Neuronal stem cell (in vitro differentiated cells): Measurements from ENCODE around the gene C2orf68.
"Not testable (repeated sequence)": the region's sequence is repeated elsewhere in the genome, so short reads cannot be mapped to it uniquely, and the experiment has no call there.

Experiments used
- DNase-seq: peaks from one replicate; pipeline ENCODE4 v3.0.0-alpha.2; 2013; ENCODE audit warnings: low spot score
- H2AFZ ChIP-seq: one replicate; pipeline ENCODE4 v1.6.1; 2013; ENCODE audit warnings: mild to moderate bottlenecking, low read length, inconsistent platforms
- H2AK5ac ChIP-seq: 2 replicates; pipeline ENCODE4 v1.6.1; 2013; ENCODE audit warnings: low read depth, mild to moderate bottlenecking, inconsistent platforms, low read length, moderate library complexity, mixed read lengths
- H2BK120ac ChIP-seq: 2 replicates; pipeline ENCODE4 v1.6.1; 2013; ENCODE audit warnings: low read depth, mild to moderate bottlenecking, inconsistent platforms, low read length, moderate library complexity, mixed read lengths
- H2BK12ac ChIP-seq: one replicate; pipeline ENCODE4 v1.6.1; 2013; ENCODE audit warnings: low read length, inconsistent platforms
- H2BK15ac ChIP-seq: 2 replicates; pipeline ENCODE4 v1.6.1; 2013; ENCODE audit warnings: mild to moderate bottlenecking, low read length, inconsistent platforms, mixed read lengths
- H2BK5ac ChIP-seq: one replicate; pipeline ENCODE4 v1.6.1; 2013; ENCODE audit warnings: inconsistent platforms, mild to moderate bottlenecking, low read length, moderate library complexity
- H3K14ac ChIP-seq: one replicate; pipeline ENCODE4 v1.6.1; 2013; ENCODE audit warnings: low read length, inconsistent platforms
- H3K18ac ChIP-seq: 2 replicates; pipeline ENCODE4 v1.6.1; 2013; ENCODE audit warnings: low read length, inconsistent platforms
- H3K23ac ChIP-seq: 2 replicates; pipeline ENCODE4 v1.6.1; 2013; ENCODE audit warnings: low read depth, mild to moderate bottlenecking, mixed read lengths, low read length, inconsistent platforms; ENCODE audit not compliant: poor library complexity
- H3K27ac ChIP-seq: replicated peaks from 3 replicates; pipeline ENCODE4 v1.5.1; 2013; ENCODE audit warnings: low read length, inconsistent platforms
- H3K27me3 ChIP-seq, 3 experiments: 2 replicates each; pipeline ENCODE4 v1.6.1; 2013; ENCODE audit warnings: low read length in 3 of 3, mild to moderate bottlenecking in 2 of 3, inconsistent platforms in 1 of 3, low read depth in 1 of 3, mixed read lengths in 1 of 3, moderate library complexity in 1 of 3; ENCODE audit not compliant: control insufficient read depth in 3 of 3, insufficient read depth in 3 of 3
- H3K36me3 ChIP-seq, 2 donors: replicated peaks in 1 of 2; 2 replicates each; pipeline ENCODE4 v1.6.1; 2013; ENCODE audit warnings: low read length in 2 of 2; ENCODE audit not compliant: control insufficient read depth in 2 of 2, insufficient read depth in 2 of 2
- H3K4ac ChIP-seq: 2 replicates; pipeline ENCODE4 v1.6.1; 2013; ENCODE audit warnings: inconsistent platforms, mild to moderate bottlenecking, low read length, moderate library complexity
- H3K4me1 ChIP-seq, 2 donors: 1 replicate in 1 of 2; 2 replicates in 1 of 2; pipeline ENCODE4 v1.6.1; 2013; ENCODE audit warnings: low read length in 2 of 2, low read depth in 1 of 2; ENCODE audit not compliant: control insufficient read depth in 2 of 2, insufficient read depth in 1 of 2
- H3K4me2 ChIP-seq: one replicate; pipeline ENCODE4 v1.6.1; 2013; ENCODE audit warnings: mild to moderate bottlenecking, low read length, inconsistent platforms; ENCODE audit not compliant: insufficient read depth, poor library complexity, severe bottlenecking
- H3K4me3 ChIP-seq, 2 donors: 2 replicates each; pipeline ENCODE4 v1.5.1; 2013; ENCODE audit warnings: low read length in 2 of 2, mild to moderate bottlenecking in 2 of 2, inconsistent platforms in 1 of 2, moderate library complexity in 1 of 2
- H3K79me1 ChIP-seq: one replicate; pipeline ENCODE4 v1.6.1; 2013; ENCODE audit warnings: low read depth, mild to moderate bottlenecking, inconsistent platforms, low read length, moderate library complexity
- H3K9ac ChIP-seq: one replicate; pipeline ENCODE4 v1.6.1; 2013; ENCODE audit warnings: mild to moderate bottlenecking, low read depth, low read length, inconsistent platforms; ENCODE audit not compliant: poor library complexity
- H3K9me3 ChIP-seq, 2 donors: replicated peaks in 1 of 2; 2 replicates each; pipeline versions ENCODE3 to v1.6.1; 2013; ENCODE audit warnings: low read length in 2 of 2, mild to moderate bottlenecking in 2 of 2, inconsistent platforms in 1 of 2, low read depth in 1 of 2, mixed read lengths in 1 of 2, moderate library complexity in 1 of 2; ENCODE audit not compliant: control insufficient read depth in 2 of 2, insufficient read depth in 1 of 2
- H4K8ac ChIP-seq: one replicate; pipeline ENCODE4 v1.6.1; 2013; ENCODE audit warnings: low read depth, mild to moderate bottlenecking, inconsistent platforms, low read length, moderate library complexity
- H4K91ac ChIP-seq: one replicate; pipeline ENCODE4 v1.6.1; 2013; ENCODE audit warnings: low read length, low read depth, mild to moderate bottlenecking, inconsistent platforms; ENCODE audit not compliant: poor library complexity
- WGBS, 2 donors: extraction: QIAGEN DNeasy Blood & Tissue Kit; methylation state at CpG; one replicate each; pipeline ENCODE4 v1.1.7; 2013; ENCODE audit warnings: missing lambda C conversion rate in 2 of 2, mixed read lengths in 1 of 2; ENCODE audit not compliant: insufficient read length in 2 of 2, insufficient replicate concordance in 1 of 2; ENCODE audit errors: extremely low coverage in 2 of 2; 5-methylcytosine and 5-hydroxymethylcytosine counted together

The C2orf68 gene

GRCh38 chr2:85593023-85593422, 18.8 kb downstream of the C2orf68 start:
- no peak overlapping the region for H2AFZ ChIP-seq
- peak overlapping the region; percentile 46 for H2BK5ac ChIP-seq
- H3K18ac ChIP-seq = no peak overlapping the region

GRCh38 chr2:85592299-85592698, 19.6 kb downstream of the C2orf68 start:
- H2BK5ac ChIP-seq, H3K14ac ChIP-seq, H3K9ac ChIP-seq, H3K79me1 ChIP-seq, H2BK15ac ChIP-seq, H4K8ac ChIP-seq, H3K9me3 ChIP-seq, H3K18ac ChIP-seq, H3K27ac ChIP-seq, H2BK12ac ChIP-seq, H4K91ac ChIP-seq, H3K27me3 ChIP-seq, H3K4me2 ChIP-seq, H3K23ac ChIP-seq, H2BK120ac ChIP-seq, H2AK5ac ChIP-seq, DNase-seq, H3K4ac ChIP-seq, H3K36me3 ChIP-seq, H2AFZ ChIP-seq, H3K4me3 ChIP-seq: not testable (repeated sequence)
- peaks cover 8 to 18% of the 10 kb centered on the region in 2 donors for H3K4me1 ChIP-seq
- WGBS, 2 donors = no CpG with 5 or more reads among the region's 9 CpGs

More at GRCh38 chr2:85593023-85593422, 18.8 kb downstream of the C2orf68 start:
- Histone ChIP-seq H3K27me3 (peaks cover 0 to 3% (median 0%) of the 10 kb centered on the region in 3 experiments), H3K9me3 (peaks cover 0 to 2% of the 10 kb centered on the region in 2 donors), H3K36me3 (peaks cover 13 to 15% of the 10 kb centered on the region in 2 donors), H3K4me1 (peaks cover 8 to 15% of the 10 kb centered on the region in 2 donors), H3K4ac (no peak overlapping the region), H2AK5ac (peak overlapping the region; percentile 52), H3K9ac (no peak overlapping the region), H3K4me3 (no peak overlapping the region), H3K23ac (no peak overlapping the region), H3K4me2 (no peak overlapping the region), H4K91ac (no peak overlapping the region), H3K27ac (no peak overlapping the region), H3K79me1 (peaks cover 10% of the 10 kb centered on the region), H3K14ac (no peak overlapping the region), H2BK12ac (no peak overlapping the region), H2BK120ac (no peak overlapping the region), H2BK15ac (no peak overlapping the region), H4K8ac (no peak overlapping the region)
- no peak for DNase-seq
- WGBS, 2 donors = no CpG with 5 or more reads among the region's 3 CpGs

GRCh38 chr2:85591563-85591962, 20.3 kb downstream of the C2orf68 start:
- Histone ChIP-seq H3K9ac (peak overlapping the region; percentile 7), H3K27ac (no peak overlapping the region), H2BK12ac (no peak overlapping the region), H3K36me3 (peaks cover 1 to 2% of the 10 kb centered on the region in 2 donors), H2BK5ac (no peak overlapping the region), H2AK5ac (peak overlapping the region; percentile 82), H3K4ac (no peak overlapping the region), H3K4me2 (no peak overlapping the region), H3K18ac (no peak overlapping the region), H3K9me3 (peaks cover 0 to 2% of the 10 kb centered on the region in 2 donors), H3K4me3 (no peak overlapping the region), H2BK15ac (no peak overlapping the region), H3K4me1 (peaks cover 8 to 18% of the 10 kb centered on the region in 2 donors), H3K27me3 (peaks cover 0 to 3% (median 0%) of the 10 kb centered on the region in 3 experiments), H3K23ac (no peak overlapping the region), H4K8ac (no peak overlapping the region), H2BK120ac (no peak overlapping the region), H4K91ac (no peak overlapping the region), H3K14ac (no peak overlapping the region), H2AFZ (no peak overlapping the region), H3K79me1 (peaks cover 3% of the 10 kb centered on the region)
- whole genome bisulfite sequencing, 2 donors = no CpG with 5 or more reads among the region's 12 CpGs
- DNase-seq = no peak

GRCh38 chr2:85590950-85591349, 20.9 kb downstream of the C2orf68 start:
- H3K23ac ChIP-seq = no peak overlapping the region

More at GRCh38 chr2:85590950-85591349, 20.9 kb downstream of the C2orf68 start:
- Histone ChIP-seq H2BK5ac (no peak overlapping the region), H3K36me3 (no peaks in the 10 kb centered on the region), H3K9me3 (peaks cover 0 to 2% of the 10 kb centered on the region in 2 donors), H3K27me3 (peaks cover 0 to 3% (median 0%) of the 10 kb centered on the region in 3 experiments), H2BK15ac (no peak overlapping the region), H3K4ac (no peak overlapping the region), H3K4me3 (no peak overlapping the region), H2AFZ (peak overlapping the region; percentile 71), H3K27ac (no peak overlapping the region), H4K91ac (no peak overlapping the region), H3K4me1 (peaks cover 4 to 15% of the 10 kb centered on the region in 2 donors), H3K18ac (no peak overlapping the region), H2BK120ac (no peak overlapping the region), H3K79me1 (peaks cover 2% of the 10 kb centered on the region), H2AK5ac (no peak overlapping the region), H2BK12ac (no peak overlapping the region), H3K4me2 (no peak overlapping the region), H3K14ac (no peak overlapping the region), H3K9ac (no peak overlapping the region), H4K8ac (no peak overlapping the region)
- no peak for DNase-seq
- WGBS, 2 donors = no CpG with 5 or more reads among the region's 2 CpGs
